GM23338 (cell line): ENCODE results near the gene CCNI2.

Experiments used
- CTCF ChIP-seq, 2 experiments: fragments of 200-600 bp in 1 of 2; sonication (generic) in 1 of 2; conservative IDR thresholded peaks; 2 replicates each; pipeline versions ENCODE4 v1.5.1 to v1.6.1; 2016 to 2017; ENCODE audit warnings: antibody characterized with exemption in 2 of 2, low read depth in 2 of 2, mild to moderate bottlenecking in 2 of 2, moderate library complexity in 1 of 2
- EZH2 ChIP-seq: fragments of 200-600 bp; sonication (generic); IDR thresholded peaks from one replicate; pipeline ENCODE4 v1.8.0; 2017; ENCODE audit warnings: antibody characterized with exemption, mild to moderate bottlenecking, low read depth; ENCODE audit not compliant: unreplicated experiment
- NANOG ChIP-seq: IDR thresholded peaks from 2 replicates; pipeline ENCODE4 v1.6.1; 2016; ENCODE audit warnings: antibody characterized with exemption, borderline replicate concordance
- POLR2AphosphoS5 ChIP-seq: IDR thresholded peaks from 2 replicates; pipeline ENCODE4 v1.6.1; 2016; ENCODE audit warnings: antibody characterized with exemption, low read depth
- REST ChIP-seq: IDR thresholded peaks from one replicate; pipeline ENCODE4 v1.6.1; 2018; ENCODE audit warnings: antibody characterized with exemption; ENCODE audit not compliant: unreplicated experiment
- ZNF331 ChIP-seq: fragments of 250-450 bp; sonication (Bioruptor Pico); IDR thresholded peaks from 2 replicates; pipeline ENCODE4 v1.5.0; 2020; ENCODE audit warnings: low read depth, mild to moderate bottlenecking, moderate library complexity
- ZNF462 ChIP-seq: fragments of 250-450 bp; sonication (Bioruptor Pico); IDR thresholded peaks from 2 replicates; pipeline ENCODE4 v1.5.0; 2020; ENCODE audit warnings: mild to moderate bottlenecking, moderate library complexity

GRCh38 chr5:132729896-132730295 is 17.3 kb upstream of the CCNI2 start:
- TF ChIP-seq CTCF (conservative IDR thresholded peaks at IDR 0.05; ENCODE audit: low read depth in 2 of 2) = no peak
- no peak for TF ChIP-seq EZH2
- no peak for TF ChIP-seq REST
- TF ChIP-seq ZNF331 = no peak
- no peak for TF ChIP-seq POLR2AphosphoS5
- no peak for TF ChIP-seq ZNF462 (CRISPR knock-in tag)
- no peak for TF ChIP-seq NANOG
